ELF-1 (cell line): ENCODE data around the gene ZNF785.
A peak's percentile ranks its signal among the peaks of the same experiment; 100 is the strongest.
"Not testable (repeated sequence)": the region's sequence is repeated elsewhere in the genome, so short reads cannot be mapped to it uniquely, and the experiment has no call there.

ENCODE experiments used
- DNase-seq: peaks from one replicate; pipeline ENCODE4 v3.0.0-alpha.2; 2016; ENCODE audit warnings: low read depth, low spot score

ZNF785 gene

GRCh38 chr16:30585400-30586191 lies at the start of gene ZNF785:
Gene ZNF785 (minus strand): TSS chr16:30585697. CDS start chr16:30585611, 86 bp downstream.
- DNase-seq: peak; percentile 99

- DNase-seq: no peak
Measured at GRCh38 chr16:30633526-30633925, 48.0 kb upstream of the ZNF785 start.

GRCh38 chr16:30632454-30632853 lies 47.0 kb upstream of the ZNF785 start:
- DNase-seq: not testable (repeated sequence)

GRCh38 chr16:30628628-30629540 lies 43.4 kb upstream of the ZNF785 start:
- DNase-seq: peak; percentile 84

- DNase-seq: no peak
Measured at GRCh38 chr16:30626236-30626635, 40.7 kb upstream of the ZNF785 start.

DNA sequence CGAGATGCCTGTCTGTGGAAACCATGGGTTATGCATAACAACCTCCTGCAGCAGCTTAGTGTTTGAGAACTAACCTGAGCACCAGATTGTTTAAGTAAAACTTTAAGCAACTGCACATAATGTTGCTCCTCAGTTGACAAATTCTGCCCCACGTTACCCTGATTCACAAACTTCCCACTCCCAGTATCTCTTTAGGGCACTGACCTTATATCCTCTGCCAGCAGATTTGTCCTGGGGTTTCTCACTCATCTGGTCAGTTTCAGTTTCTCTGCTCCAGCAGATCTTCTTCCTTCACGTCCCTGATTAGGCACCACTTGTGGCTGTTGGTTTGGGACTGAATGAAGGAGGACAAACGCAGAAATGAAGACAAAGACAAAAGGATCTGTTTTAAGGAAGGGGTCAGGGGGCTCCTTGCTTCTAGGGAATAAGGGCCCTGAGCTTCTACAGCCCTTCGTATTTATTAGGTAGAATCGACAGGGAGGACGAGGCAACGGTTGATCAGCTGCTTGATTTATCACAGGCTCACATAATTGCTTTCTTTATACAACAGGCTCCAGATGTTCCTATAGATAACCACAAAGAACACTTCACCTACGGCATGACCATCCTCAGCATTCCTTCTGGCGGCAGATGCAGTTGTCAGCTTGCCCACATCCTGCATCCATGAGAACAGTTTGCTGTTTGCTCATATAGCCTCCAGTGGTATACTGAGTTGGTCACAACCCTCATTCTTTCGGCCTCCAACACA lies 38.2 kb upstream of the ZNF785 start:
- DNase-seq: no peak

DNA sequence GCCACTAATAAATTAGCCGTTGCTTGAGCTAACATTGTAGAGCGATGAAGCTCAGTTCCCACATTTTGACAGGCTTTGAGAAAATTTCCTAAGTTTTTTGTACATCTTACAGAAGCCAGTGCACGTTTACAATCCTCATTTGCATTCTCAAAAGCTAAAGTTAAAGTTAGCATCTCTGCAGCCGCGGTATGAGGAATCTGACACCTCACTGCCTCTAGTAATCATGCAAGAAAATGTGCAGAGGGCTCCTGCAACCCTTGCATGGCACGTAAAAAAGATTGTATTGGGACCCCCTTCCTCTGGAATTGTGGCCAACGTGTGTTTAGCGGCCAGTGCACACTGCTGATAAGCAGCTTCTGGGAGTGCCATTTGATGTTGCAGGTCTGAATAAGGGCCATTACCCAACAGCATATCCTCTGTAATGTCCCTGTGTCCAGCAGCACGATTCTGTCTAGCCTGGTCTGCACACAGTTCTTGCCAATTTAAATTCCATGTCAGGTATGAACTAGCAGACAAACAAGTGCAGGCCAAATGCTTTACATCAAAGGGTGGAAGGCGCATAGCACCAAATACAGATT lies 37.0 kb upstream of the ZNF785 start:
- DNase-seq: no peak

GRCh38 chr16:30621765-30622164 lies 36.3 kb upstream of the ZNF785 start:
- no peak for DNase-seq

DNA sequence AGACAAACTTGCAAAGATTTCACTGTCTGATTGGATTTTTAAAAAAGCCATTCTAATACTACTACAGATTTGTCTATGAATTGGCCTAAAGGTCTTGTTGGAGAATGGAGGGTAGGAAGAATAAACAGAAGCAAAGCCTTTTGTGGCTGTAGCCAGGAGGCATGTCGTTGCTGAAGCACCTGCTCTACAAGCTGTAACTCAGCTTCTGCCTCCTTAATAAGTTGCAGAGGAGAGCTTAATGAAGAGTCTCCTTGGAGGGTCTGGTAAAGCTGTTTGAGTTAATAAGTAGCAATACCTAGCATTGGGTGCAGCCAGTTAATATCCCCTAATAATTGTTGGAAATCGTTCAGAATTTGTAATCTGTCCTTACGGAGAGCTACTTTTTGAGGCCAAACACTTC lies 34.7 kb upstream of the ZNF785 start:
- DNase-seq: no peak

DNA sequence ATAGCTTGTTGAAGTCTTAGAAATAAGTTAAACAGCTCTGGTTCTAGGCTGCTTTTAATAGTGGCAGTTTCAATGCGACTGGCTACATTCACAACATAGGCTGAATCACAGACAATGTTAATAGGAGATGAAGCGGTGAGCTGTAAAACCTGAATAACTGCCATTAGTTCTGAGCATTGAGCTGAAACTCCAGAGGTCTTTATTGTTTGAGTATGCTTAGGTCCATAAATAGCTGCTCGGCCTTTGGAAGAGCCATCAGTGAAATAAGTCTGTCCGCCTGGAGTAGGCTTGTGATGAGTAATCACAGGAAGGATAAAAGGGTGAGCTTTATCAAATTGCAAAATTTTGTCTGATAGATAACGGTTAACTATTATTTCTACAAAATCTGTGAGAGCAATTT lies 34.1 kb upstream of the ZNF785 start:
- DNase-seq: no peak

DNA sequence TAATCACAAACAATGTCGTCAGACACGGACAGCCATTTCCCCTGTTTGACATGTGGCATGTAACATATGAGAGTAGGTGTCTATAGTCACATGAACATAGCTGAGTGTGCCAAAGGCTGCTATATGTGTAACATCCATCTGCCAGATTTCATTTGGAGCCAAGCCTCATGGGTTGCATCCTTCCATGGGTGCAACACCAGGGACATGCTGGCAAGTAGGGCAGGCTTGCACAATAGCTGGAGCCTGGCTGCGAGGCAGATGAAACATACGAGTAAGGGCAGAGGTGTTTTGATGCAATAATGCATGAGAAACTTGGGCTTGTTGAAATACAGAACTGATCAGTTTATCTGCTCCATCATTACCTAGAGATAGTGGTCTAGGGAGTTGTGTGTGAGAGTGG lies 33.7 kb upstream of the ZNF785 start:
- no peak for DNase-seq

- peak; percentile 67 for DNase-seq
Measured at GRCh38 chr16:30615358-30616091, 30.0 kb upstream of the ZNF785 start.

GRCh38 chr16:30609926-30610839 lies 24.7 kb upstream of the ZNF785 start, which contains the start of gene ZNF689:
Gene ZNF689 (minus strand): TSS chr16:30610389. CDS start chr16:30610041, 348 bp downstream.
- peak; percentile 99 for DNase-seq

GRCh38 chr16:30609002-30609925 lies 23.8 kb upstream of the ZNF785 start:
- peak; percentile 65 for DNase-seq

GRCh38 chr16:30606004-30606403 lies 20.5 kb upstream of the ZNF785 start:
- DNase-seq: no peak

- no peak for DNase-seq
Measured at GRCh38 chr16:30605158-30605557, 19.7 kb upstream of the ZNF785 start.

- DNase-seq: no peak
Measured at GRCh38 chr16:30604316-30604947, 18.9 kb upstream of the ZNF785 start.

- DNase-seq: no peak
Measured at GRCh38 chr16:30603945-30604315, 18.4 kb upstream of the ZNF785 start.
